Activated T-cell treated with anti-CD3 and anti-CD28 coated beads, Interleukin-2, amount 50 U/mL, for 4 hours (primary cell): ENCODE measurements around the gene DYSF. TPM values are rescaled to one million over a fixed set of nuclear protein-coding genes. Genes with fewer than 3 reads are reported as not detected.

Experiments
- ATAC-seq, 2 donors: fragments of 200-7000 bp; cut with Tn5 transposase; one replicate each; pipeline ENCODE4 v1.10.0; 2021
- DNase-seq: peaks from one replicate; pipeline ENCODE4 v3.0.0-alpha.2; 2020
- H3K27me3 Mint-ChIP-seq: one replicate; pipeline ENCODE4 v1.8.0; 2021; ENCODE audit warnings: low read depth, mixed read lengths
- H3K36me3 Mint-ChIP-seq: one replicate; pipeline ENCODE4 v1.8.0; 2022; ENCODE audit warnings: mixed read lengths; ENCODE audit not compliant: insufficient read depth
- H3K4me1 Mint-ChIP-seq: one replicate; pipeline ENCODE4 v1.8.0; 2021; ENCODE audit warnings: low read depth, mixed read lengths
- H3K4me3 Mint-ChIP-seq: one replicate; pipeline ENCODE4 v1.8.0; 2021; ENCODE audit warnings: mild to moderate bottlenecking, moderate library complexity, mixed read lengths
- H3K9me3 Mint-ChIP-seq: one replicate; pipeline ENCODE4 v1.8.0; 2021; ENCODE audit warnings: mixed read lengths
- total RNA-seq, 3 donors: library from RNA; stranded (reverse); gene quantifications; one replicate each; pipeline ENCODE4 v1.2.1, GENCODE V29; 2021

DYSF gene
- total RNA-seq, 3 donors from 2014 or later: 0.16 to 0.87 (median 0.25) TPM

DNA sequence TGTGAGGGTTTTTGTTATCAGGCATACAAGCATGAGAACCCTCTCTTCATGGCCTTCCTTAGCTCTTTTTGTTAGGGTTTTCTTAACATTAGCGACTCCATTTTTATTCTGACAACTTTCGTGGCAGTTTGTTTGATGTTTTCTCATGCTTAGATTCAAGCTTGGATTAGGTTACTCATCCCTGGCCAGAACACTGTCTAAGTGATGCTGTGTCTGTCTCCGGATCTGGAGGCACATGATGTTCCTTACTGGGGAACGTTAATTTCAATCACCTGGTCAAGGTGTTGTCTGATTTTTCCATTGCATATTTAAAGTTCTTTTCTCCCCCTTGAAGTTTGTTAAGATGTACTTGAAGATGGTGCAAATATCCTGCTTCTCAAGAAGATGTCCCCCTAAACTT lies 40.7 kb downstream of the DYSF start:
- Mint-ChIP-seq H3K4me1 (no peaks in the 10 kb centered on the region), H3K4me3 (no peak overlapping the region), H3K27me3 (peaks cover 9% of the 10 kb centered on the region), H3K36me3 (no peaks in the 10 kb centered on the region), H3K9me3 (no peaks in the 10 kb centered on the region)
- no peak for ATAC-seq
- DNase-seq: no peak

DNA sequence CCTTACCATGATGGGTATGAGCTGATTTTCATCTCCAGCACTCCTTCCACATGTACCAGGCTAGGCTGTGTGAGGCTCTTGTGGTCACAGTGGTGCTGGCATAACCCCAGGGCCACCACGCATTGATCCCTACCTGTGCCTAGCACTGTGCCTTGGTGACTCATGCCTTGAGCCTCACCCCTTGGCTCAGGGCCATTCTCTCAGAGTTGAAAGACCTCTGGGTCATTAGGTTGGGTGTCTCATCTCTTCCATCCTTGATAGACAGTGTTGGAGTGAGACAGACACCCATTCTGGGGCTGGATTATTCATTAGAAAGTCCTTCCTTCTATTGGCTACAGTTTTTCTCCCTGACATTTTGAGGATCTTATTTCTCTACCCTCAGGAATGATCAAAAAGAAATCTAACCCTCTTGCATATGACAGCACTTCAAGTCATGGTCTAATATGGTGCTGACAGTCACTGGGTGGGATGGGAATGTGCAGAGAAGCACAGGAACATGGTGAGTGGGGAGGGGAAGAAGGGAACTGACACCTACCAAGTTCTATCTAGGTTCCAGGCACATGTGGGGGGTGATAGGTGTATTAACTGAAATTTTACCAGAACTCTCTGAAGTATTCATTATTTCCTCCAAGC lies 41.3 kb downstream of the DYSF start:
- Mint-ChIP-seq H3K4me3 (no peak overlapping the region), H3K9me3 (no peaks in the 10 kb centered on the region), H3K36me3 (no peaks in the 10 kb centered on the region), H3K4me1 (no peaks in the 10 kb centered on the region), H3K27me3 (peaks cover 9% of the 10 kb centered on the region)
- no peak for ATAC-seq
- DNase-seq: no peak

DNA sequence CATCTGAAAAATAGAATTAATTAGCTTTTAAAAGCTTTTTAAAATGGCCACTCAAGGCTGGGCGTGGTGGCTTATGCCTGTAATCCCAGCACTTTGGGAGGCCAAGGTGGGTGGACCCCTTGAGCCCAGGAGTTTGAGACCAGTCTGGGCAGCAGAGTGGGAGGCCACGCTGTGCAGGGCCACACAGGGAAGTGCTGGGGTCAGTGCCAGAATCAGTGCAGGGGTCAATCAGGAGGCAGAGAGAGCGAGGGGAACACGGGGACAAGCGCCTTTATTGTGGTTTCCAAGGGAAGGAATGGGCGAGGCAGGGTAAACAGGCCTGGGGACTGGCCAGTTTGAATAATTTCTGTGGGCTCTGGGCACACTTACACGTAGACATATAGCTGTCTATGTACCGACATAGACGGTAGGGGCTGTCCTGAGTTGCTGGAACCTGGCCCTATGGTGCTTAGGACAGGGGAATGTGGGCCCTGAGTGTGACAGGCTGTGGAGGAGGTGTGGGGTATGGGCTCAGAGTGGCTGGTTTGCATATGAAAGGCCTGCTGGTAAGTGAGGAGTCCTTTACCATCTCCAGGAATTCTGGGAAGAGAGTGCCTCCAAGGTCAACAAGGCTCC lies 42.9 kb downstream of the DYSF start:
- Mint-ChIP-seq H3K9me3 (no peaks in the 10 kb centered on the region), H3K4me3 (no peak overlapping the region), H3K4me1 (no peaks in the 10 kb centered on the region), H3K36me3 (no peaks in the 10 kb centered on the region), H3K27me3 (peaks cover 9% of the 10 kb centered on the region)
- ATAC-seq (no peak), DNase-seq (no peak)

DNA sequence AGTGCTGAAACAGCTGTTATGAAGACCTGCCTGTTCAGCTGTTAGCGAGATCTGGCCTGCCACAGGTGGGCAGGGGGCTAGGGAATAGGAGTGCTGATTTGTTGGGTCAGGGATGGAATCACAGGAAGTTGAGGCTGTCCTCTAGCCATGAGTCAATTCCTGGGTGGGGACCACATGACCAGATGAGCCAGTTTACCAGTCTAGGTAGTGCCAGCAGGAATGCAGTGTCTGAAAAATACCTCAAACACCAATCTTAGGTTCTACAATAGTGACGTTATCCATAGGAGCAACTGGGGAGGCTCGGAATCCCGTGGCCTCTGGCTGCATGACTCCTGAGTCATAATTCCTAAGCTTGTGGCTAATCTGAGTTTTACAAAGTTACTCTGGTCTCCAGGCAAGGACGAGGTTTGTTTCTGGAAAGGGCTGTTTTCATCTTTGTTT lies 44.9 kb downstream of the DYSF start:
- Mint-ChIP-seq H3K9me3 (no peaks in the 10 kb centered on the region), H3K27me3 (peaks cover 4% of the 10 kb centered on the region), H3K4me3 (no peak overlapping the region), H3K36me3 (no peaks in the 10 kb centered on the region), H3K4me1 (no peaks in the 10 kb centered on the region)
- DNase-seq: no peak
- no peak for ATAC-seq

DNA sequence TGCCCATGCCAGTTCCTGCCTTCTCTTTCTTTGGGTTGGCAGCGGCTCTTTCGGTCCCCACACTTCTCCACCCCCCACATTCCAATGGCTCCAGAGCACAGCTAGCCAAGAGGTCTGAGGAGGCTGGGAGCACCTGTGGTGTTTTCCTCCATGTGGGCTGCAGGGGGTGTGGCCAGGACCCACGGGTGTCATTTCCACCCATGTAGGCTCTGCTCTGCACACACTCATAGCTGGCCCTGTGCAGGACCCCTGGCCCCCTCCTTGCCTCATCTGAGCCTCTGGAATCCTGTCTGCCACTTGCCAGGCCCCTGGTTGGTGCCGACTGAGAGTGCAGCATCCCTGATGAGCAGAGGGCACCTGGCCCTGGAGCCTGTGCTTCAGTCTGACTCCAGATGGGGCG lies 46.3 kb downstream of the DYSF start:
- Mint-ChIP-seq H3K4me3 (no peak overlapping the region), H3K4me1 (no peaks in the 10 kb centered on the region), H3K36me3 (no peaks in the 10 kb centered on the region), H3K9me3 (no peaks in the 10 kb centered on the region), H3K27me3 (peaks cover 2% of the 10 kb centered on the region)
- ATAC-seq (no peak), DNase-seq (no peak)

DNA sequence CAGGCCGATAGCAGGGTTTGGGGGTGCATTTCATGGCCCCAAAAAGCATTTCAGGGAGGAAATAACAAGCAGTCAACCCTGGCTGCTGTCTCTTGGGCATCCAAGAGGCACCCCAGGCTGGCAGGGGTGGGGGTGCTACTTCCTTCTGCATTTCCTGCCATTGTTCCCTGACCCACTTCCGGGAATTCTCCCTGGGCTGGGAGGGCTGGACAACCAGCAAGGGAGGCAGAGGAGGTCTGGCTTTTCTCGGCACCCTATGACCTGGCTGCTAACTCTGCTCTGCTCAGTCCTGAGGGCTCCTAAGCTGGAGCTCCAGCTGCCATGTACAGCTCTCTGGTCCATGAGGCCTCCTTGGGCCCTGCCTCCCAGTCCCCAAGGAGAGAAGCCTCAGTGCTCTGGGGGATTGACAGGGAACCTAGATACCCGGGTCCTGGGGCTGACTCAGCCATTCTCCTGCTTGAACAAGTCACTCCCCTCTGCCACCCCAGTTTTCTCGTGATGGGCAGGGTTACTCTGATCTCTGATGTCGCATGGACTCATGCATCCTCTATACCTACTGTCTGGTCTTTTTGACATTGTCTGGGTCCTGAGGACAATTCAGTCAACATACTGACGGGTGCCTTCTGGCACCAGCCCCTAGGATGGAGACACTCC lies 47.2 kb downstream of the DYSF start:
- Mint-ChIP-seq H3K4me1 (no peaks in the 10 kb centered on the region), H3K4me3 (no peak overlapping the region), H3K9me3 (no peaks in the 10 kb centered on the region), H3K36me3 (no peaks in the 10 kb centered on the region), H3K27me3 (no peaks in the 10 kb centered on the region)
- no peak for ATAC-seq
- DNase-seq: no peak

DNA sequence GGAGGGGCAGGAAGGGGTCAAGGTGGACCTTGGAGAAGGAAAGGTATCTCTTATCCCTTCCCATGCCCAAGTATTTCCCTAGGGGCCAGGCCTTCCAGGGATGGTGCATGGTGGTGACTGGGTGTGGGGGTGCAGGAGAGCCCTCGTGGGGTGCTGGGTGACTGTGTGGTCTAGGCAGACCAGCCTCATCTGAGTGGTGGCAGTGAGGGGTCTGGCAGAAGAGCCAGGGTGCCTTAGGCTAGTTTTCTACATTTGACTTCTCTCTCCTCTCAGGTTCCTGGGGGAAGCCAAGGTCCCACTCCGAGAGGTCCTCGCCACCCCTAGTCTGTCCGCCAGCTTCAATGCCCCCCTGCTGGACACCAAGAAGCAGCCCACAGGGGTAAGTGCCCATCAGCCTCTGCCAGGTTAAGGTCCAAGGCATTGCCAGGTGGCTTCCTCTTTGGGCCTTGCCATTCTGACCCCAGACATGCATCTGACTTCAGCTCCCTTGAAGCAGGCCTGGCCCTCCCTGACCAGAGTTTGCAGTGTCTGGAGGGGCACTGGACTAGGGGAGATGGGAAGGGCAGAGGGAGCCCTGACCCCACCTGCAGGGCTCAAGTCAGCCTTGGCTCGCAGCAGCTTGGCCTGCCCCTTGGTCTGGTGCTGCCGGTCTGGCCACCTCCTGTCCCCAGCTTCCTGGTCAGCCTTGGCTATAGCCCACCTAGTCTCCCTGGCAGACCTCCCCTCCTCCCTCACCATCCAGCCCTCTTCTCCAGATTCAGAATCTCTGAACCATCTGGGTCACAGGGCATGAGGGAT lies 49.8 kb downstream of the DYSF start:
- no peak for DNase-seq
- H3K27me3 Mint-ChIP-seq: no peaks in the 10 kb centered on the region
- H3K36me3 Mint-ChIP-seq: no peaks in the 10 kb centered on the region
- no peak overlapping the region for H3K4me3 Mint-ChIP-seq
- H3K4me1 Mint-ChIP-seq: no peaks in the 10 kb centered on the region
- no peaks in the 10 kb centered on the region for H3K9me3 Mint-ChIP-seq
- no peak for ATAC-seq

DNA sequence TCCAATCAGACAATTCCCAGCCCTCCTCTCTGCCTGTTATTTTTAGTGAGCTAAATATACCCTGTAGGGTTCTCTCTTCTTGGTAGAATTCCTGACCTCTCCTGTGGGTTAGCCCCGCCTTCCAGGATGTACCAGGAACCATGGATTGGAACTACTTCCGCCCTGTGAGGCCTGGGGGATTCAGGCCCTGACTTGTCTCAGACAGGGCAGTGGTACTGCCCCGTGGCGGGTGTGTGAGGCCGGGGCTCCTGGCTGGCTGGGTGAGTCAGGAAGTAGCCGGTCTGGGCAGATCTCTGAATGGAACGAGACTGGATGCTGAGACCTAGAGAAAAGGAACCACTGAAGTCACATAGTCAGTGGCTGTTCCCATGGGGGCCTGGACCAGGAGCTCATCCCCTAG lies 50.5 kb downstream of the DYSF start:
- DNase-seq (no peak), ATAC-seq (no peak)
- Mint-ChIP-seq H3K36me3 (no peaks in the 10 kb centered on the region), H3K4me1 (no peaks in the 10 kb centered on the region), H3K4me3 (no peak overlapping the region), H3K9me3 (no peaks in the 10 kb centered on the region), H3K27me3 (no peaks in the 10 kb centered on the region)

DNA sequence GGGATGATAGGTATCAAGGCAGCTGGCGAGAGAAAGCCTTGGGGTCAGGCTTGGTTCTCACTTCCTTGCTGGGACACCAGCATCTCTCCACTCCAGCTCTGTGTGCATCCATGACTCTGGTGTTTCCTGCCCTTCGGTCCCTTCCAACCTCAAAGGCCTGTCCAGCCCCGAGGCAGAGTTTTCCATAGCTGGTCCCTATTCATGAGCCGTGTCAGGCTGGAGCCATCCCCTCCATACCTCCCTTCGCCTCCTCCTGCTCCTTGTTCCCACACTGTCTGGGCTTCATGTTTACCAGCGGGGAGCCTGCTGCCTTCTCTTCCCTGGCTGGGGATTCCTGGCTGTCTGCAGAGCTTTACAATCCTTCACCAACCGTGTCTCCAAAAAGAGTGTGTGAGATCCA lies 51.2 kb downstream of the DYSF start:
- Mint-ChIP-seq H3K36me3 (no peaks in the 10 kb centered on the region), H3K9me3 (no peaks in the 10 kb centered on the region), H3K4me1 (no peaks in the 10 kb centered on the region), H3K27me3 (no peaks in the 10 kb centered on the region), H3K4me3 (no peak overlapping the region)
- no peak for ATAC-seq
- DNase-seq: no peak

DNA sequence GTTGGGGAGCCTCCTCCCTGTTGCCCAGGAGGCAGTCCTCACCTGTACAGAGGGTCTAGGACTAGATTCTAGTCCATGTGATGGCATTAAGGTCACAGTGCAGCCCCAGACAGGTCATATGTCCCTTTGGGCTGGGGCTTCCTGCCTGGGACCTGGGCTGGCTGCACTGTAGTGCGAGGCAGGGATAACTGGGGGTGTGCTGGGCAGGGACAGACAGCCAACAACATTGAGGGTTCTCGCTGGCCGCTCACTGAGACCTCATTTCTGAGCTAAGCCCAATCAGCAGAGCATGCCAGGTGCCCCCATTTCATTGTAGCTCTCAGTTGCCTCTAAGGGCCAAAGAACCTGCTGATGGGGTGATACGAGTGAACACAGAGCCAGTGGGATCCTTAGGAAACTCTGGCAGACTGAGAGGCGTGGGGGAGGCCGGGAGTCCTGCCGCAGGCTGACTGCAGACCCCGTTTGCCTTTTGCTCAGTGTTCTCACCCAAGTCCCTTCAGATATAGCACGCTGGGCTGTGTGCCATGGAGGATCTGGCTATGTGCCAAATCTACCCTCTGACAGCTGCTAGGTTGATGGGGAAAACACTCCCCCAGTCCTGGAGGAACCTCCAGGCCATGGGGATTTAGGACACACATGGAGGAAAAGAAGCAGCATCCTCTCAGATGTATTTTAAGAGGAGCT lies 51.9 kb downstream of the DYSF start:
- DNase-seq (no peak), ATAC-seq (no peak)
- Mint-ChIP-seq H3K4me3 (no peak overlapping the region), H3K36me3 (no peaks in the 10 kb centered on the region), H3K9me3 (no peaks in the 10 kb centered on the region), H3K27me3 (no peaks in the 10 kb centered on the region), H3K4me1 (no peaks in the 10 kb centered on the region)

DNA sequence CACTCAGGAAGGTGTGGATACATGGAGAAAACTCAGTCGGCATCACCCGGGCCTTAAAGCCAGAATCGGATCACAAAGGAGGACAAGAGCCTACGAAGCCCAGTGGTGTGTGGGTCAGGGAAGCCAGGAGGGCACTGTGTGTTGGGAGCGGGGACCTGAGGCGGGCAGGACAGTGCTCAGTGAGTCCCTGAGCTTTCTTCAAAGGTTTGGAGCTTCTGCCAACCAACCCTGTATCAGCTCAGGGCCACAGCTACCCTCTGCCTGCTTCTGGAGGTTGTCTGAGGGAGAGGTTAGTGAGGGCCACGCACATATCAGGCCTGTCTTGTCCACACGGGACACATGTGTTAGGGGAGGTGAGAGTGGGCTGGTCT lies 52.4 kb downstream of the DYSF start:
- Mint-ChIP-seq H3K27me3 (no peaks in the 10 kb centered on the region), H3K36me3 (no peaks in the 10 kb centered on the region), H3K4me3 (no peak overlapping the region), H3K9me3 (no peaks in the 10 kb centered on the region), H3K4me1 (no peaks in the 10 kb centered on the region)
- no peak for DNase-seq
- ATAC-seq: no peak

DNA sequence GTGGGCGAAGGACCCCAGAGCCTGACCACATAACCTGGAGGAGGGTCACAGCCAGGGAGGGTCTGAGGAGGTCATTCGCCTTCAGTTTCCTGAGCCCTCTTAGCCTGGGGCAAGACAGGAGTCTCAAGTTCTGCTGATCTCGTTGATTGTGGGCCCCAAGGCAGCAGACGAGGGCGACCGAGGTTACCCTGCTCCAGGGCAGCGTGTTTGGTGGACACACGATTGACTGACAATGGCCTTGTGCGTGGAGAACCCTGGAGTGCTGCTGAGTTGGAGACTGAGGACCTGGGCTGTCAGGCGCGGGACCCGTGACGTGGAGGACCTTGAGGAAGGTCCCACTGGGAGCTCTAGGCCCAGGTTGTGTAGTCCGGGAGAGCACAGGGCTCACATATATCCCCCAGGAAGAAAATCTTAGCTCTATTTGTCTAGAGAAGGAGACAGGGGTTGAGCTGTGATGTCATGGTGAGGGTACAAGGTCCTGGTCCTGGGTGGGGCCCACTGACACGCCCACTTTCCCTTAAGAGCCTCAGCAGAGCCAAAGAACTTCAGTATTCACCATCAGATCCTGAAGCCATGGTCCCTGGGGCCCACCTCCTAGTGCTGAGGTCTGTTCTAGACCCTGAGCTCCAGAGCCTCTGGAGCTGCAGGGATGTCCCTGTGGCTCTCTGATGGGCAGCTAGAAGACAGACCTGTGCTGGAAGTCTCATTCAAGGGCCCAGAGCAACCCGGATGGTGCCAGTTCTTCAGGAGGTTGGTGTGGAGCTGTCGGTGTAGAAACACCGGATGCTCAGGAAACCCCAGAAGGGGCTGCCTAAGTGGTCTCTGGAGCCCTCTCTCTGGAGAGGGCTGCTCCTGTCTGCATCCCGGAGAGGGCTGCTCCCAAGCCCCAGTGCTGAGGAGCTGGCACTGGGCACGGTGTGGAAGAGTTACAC lies 53.1 kb downstream of the DYSF start:
- ATAC-seq (no peak), DNase-seq (no peak)
- Mint-ChIP-seq H3K4me1 (no peaks in the 10 kb centered on the region), H3K27me3 (no peaks in the 10 kb centered on the region), H3K4me3 (no peak overlapping the region), H3K9me3 (no peaks in the 10 kb centered on the region), H3K36me3 (no peaks in the 10 kb centered on the region)

DNA sequence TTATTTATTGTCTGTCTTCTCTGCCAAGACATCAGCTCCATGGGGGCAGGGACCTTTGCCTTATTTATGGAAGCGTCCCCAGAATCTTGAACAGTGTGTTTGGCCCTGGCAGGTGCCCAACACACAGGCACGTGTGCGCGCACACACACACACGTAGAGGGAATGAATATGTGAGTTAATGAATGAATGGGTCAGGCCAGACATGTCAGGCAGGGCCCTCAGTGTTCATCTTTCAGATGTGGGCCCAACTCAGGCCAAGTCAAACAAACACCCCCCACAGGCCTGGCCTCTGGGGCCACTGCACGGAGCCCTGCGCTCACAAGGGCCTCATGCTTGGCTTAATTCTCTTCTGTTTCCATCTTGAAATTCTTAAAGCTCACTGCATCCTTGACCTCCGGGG lies 54.1 kb downstream of the DYSF start:
- no peaks in the 10 kb centered on the region for H3K9me3 Mint-ChIP-seq
- H3K36me3 Mint-ChIP-seq: no peaks in the 10 kb centered on the region
- no peaks in the 10 kb centered on the region for H3K4me1 Mint-ChIP-seq
- H3K4me3 Mint-ChIP-seq: no peak overlapping the region
- H3K27me3 Mint-ChIP-seq: no peaks in the 10 kb centered on the region
- DNase-seq: no peak
- no peak for ATAC-seq
